PC-3 (cell line): ENCODE measurements around the gene NEDD9. TPM values are rescaled to one million over a fixed set of nuclear protein-coding genes. Genes with fewer than 3 reads are reported as not detected.
A peak's percentile ranks its signal among the peaks of the same experiment; 100 is the strongest.

Source experiments
- ATAC-seq: fragments of 200-7000 bp; cut with Tn5 transposase; 2 replicates; pipeline ENCODE4 v1.9.1; 2020; ENCODE audit warnings: mild to moderate bottlenecking, moderate library complexity
- BruUV-seq: library from RNA; stranded (reverse); fragments of 400-500 nt; replicated peaks from 2 replicates; lab custom pipeline; 2021; lab: Mats Ljungman, UMichigan
- CTCF ChIA-PET: fragments of 300-600 bp; sonication (Branson Sonifier 250); formaldehyde crosslinking; loops from one replicate; lab custom pipeline; 2022; ENCODE audit warnings: antibody characterized with exemption; lab: Charles Lee
- POLR2A ChIA-PET: fragments of 300-600 bp; sonication (Branson Sonifier 250); formaldehyde crosslinking; loops from one replicate; lab custom pipeline; 2022; ENCODE audit warnings: antibody characterized with exemption; ENCODE audit not compliant: unreplicated experiment; lab: Charles Lee
- DNase-seq: peaks from one replicate; pipeline ENCODE4 v3.0.0-alpha.2; 2015
- H2AFZ ChIP-seq: fragments of 300-600 bp; sonication (generic); 2 replicates; pipeline ENCODE4 v1.6.0; 2016; ENCODE audit warnings: antibody characterized with exemption, low read length
- H3F3A ChIP-seq: fragments of 300-600 bp; sonication (generic); one replicate; pipeline ENCODE4 v1.6.0; 2017; ENCODE audit warnings: antibody characterized with exemption, low read length, control low read depth, mild to moderate bottlenecking; ENCODE audit not compliant: unreplicated experiment
- H3K27ac ChIP-seq: fragments of 300-600 bp; sonication (generic); 2 replicates; pipeline ENCODE4 v1.5.1; 2016; ENCODE audit warnings: mild to moderate bottlenecking, low read length
- H3K27me3 ChIP-seq: fragments of 300-600 bp; sonication (generic); 2 replicates; pipeline ENCODE4 v1.6.1; 2016; ENCODE audit warnings: low read length, mixed read lengths
- H3K36me3 ChIP-seq: fragments of 300-600 bp; sonication (generic); 2 replicates; pipeline ENCODE4 v1.6.1; 2016; ENCODE audit warnings: low read depth, mixed run types, low read length, mixed read lengths
- H3K4me1 ChIP-seq: fragments of 300-600 bp; sonication (generic); 2 replicates; pipeline ENCODE4 v1.5.1; 2016; ENCODE audit warnings: low read length; ENCODE audit not compliant: insufficient read depth
- H3K4me2 ChIP-seq: fragments of 300-600 bp; sonication (generic); 2 replicates; pipeline ENCODE4 v1.6.0; 2016; ENCODE audit warnings: low read length
- H3K4me3 ChIP-seq: fragments of 300-600 bp; sonication (generic); 2 replicates; pipeline ENCODE4 v1.5.1; 2016; ENCODE audit warnings: mild to moderate bottlenecking, low read length, mixed read lengths
- H3K79me2 ChIP-seq: fragments of 300-600 bp; sonication (generic); 2 replicates; pipeline ENCODE4 v1.6.1; 2017; ENCODE audit warnings: low read length, mixed read lengths
- H3K9ac ChIP-seq: fragments of 300-600 bp; sonication (generic); 2 replicates; pipeline ENCODE4 v1.6.0; 2016; ENCODE audit warnings: mild to moderate bottlenecking, low read length
- H3K9me2 ChIP-seq: fragments of 300-600 bp; sonication (generic); replicated peaks from 2 replicates; pipeline ENCODE4 v1.6.1; 2016; ENCODE audit warnings: mixed run types, low read length, mixed read lengths
- H3K9me3 ChIP-seq: fragments of 300-600 bp; sonication (generic); 2 replicates; pipeline ENCODE4 v1.6.1; 2016; ENCODE audit warnings: low read length, mixed read lengths
- H4K20me1 ChIP-seq: fragments of 300-600 bp; sonication (generic); 2 replicates; pipeline ENCODE4 v1.6.1; 2016; ENCODE audit warnings: low read length, mixed read lengths
- EZH2 ChIP-seq: fragments of 300-600 bp; sonication (generic); IDR thresholded peaks from one replicate; pipeline ENCODE4 v1.6.1; 2017; ENCODE audit warnings: antibody characterized with exemption, mild to moderate bottlenecking, low read length; ENCODE audit not compliant: unreplicated experiment
- EZH2phosphoT487 ChIP-seq: fragments of 300-600 bp; sonication (generic); IDR thresholded peaks from 2 replicates; pipeline ENCODE4 v1.6.1; 2018; ENCODE audit warnings: mild to moderate bottlenecking, antibody characterized with exemption, low read length, borderline replicate concordance
- intact Hi-C: fragments of 100-400 bp; cut with micrococcal nuclease; formaldehyde crosslinking; loops from 2 replicates; pipeline ENCODE4 v1.9.0; 2023
- total RNA-seq: library from RNA; depleted of rRNA; stranded (reverse); fragments of >200 nt; gene quantifications from 2 replicates; pipeline ENCODE4 v1.2.3, GENCODE V29; 2014
- TF ChIP-seq, protein P1 (sequence below): fragments of 300-600 bp; sonication (generic); conservative IDR thresholded peaks from 2 replicates; pipeline ENCODE4 v1.5.1; 2017; ENCODE audit warnings: antibody characterized with exemption, low read depth, mild to moderate bottlenecking, low read length

Gene NEDD9
- total RNA-seq, 1 experiment from 2014 or later: 12.1 TPM

DNA sequence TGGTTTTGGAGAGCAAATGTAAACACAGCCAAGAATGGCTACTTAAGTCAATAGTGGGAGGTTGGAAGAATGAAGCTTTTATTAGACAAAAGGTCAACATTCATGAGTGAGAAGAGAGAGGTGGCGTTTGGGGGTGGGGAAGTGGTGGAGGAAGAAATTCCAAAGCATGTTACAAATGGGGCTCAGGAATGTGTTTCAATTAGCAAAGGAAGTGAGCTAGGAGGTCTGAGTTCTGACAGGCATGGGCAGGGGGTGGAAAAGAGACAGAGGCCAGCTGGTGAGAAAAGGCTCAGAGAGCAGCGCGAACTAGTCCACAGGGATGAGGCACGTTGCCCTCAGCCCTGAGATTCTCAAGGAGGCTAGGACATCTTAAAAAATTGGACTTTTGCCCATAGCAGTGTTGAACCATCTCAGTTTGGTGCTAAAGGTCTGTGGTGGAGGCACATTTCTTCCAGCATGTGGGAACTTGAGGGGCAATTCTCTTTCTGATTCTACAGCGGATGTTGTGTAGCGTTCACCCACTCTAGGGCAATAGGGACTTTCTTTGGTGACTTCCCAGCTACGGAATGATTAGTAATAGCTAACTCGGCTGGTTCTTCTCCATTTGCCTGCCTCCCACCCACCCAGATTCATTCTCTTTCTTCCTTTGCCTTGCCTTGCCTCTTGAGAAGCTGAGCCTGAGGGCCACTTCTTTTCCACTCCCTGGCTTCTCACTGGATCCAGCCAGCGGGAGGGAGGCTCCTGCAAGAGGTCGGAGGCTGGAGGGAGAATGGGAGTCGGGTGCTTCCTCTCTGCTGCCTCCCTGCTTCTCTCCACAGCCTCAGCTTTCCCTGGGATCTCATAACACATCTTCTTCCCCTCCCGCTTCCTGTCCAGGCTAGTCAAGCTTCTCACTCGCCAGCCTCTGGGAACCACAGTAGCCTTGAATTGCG is 45.1 kb upstream of the NEDD9 start:
- H3K36me3 ChIP-seq: no peaks in the 10 kb centered on the region
- no peak overlapping the region for H3K4me3 ChIP-seq
- ChIA-PET CTCF (no interaction called here), POLR2A (interaction anchor here (0.7 kb wide), 1 partner anchor 70 kb away, joined by 4 read pairs; no protein-coding TSS in a partner anchor)
- H2AFZ ChIP-seq: no peak overlapping the region
- no peaks in the 10 kb centered on the region for H3K79me2 ChIP-seq
- no peaks in the 10 kb centered on the region for H4K20me1 ChIP-seq
- H3K9ac ChIP-seq: no peak overlapping the region
- H3K9me3 ChIP-seq: no peaks in the 10 kb centered on the region
- TF ChIP-seq, protein P1, sequence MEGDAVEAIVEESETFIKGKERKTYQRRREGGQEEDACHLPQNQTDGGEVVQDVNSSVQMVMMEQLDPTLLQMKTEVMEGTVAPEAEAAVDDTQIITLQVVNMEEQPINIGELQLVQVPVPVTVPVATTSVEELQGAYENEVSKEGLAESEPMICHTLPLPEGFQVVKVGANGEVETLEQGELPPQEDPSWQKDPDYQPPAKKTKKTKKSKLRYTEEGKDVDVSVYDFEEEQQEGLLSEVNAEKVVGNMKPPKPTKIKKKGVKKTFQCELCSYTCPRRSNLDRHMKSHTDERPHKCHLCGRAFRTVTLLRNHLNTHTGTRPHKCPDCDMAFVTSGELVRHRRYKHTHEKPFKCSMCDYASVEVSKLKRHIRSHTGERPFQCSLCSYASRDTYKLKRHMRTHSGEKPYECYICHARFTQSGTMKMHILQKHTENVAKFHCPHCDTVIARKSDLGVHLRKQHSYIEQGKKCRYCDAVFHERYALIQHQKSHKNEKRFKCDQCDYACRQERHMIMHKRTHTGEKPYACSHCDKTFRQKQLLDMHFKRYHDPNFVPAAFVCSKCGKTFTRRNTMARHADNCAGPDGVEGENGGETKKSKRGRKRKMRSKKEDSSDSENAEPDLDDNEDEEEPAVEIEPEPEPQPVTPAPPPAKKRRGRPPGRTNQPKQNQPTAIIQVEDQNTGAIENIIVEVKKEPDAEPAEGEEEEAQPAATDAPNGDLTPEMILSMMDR: no peak
- TF ChIP-seq EZH2phosphoT487 (no peak), EZH2 (no peak)
- peak overlapping the region; percentile 13 for H3K27ac ChIP-seq
- DNase-seq (peak; percentile 69), ATAC-seq (peak; percentile 42)
- intact Hi-C loops: no loop called here
- no TSS peak for BruUV-seq
- H3K27me3 ChIP-seq: no peaks in the 10 kb centered on the region
- H3F3A ChIP-seq: no peaks in the 10 kb centered on the region
- H3K4me1 ChIP-seq: peaks cover 39% of the 10 kb centered on the region
- H3K4me2 ChIP-seq: peak overlapping the region; percentile 47; the same call in 1 of the 2 replicates
- no peaks in the 10 kb centered on the region for H3K9me2 ChIP-seq

DNA sequence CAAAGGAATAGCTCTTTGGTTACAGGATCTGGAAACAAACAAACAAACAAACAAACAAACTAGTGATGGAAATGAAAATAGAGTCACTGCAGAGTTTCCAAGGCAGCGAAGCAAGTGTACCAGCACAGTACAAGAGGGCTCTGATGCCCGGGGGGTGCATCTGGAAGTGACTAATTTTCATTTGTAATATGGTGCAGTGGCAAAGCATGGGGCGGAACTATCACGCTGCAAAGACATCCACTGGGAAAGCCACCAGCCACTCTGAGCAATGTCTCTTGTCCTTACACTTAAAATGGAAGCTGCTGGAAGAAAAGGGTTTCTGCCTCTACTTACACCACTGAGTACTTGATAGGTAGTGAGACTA is 44.4 kb upstream of the NEDD9 start:
- Histone ChIP-seq H3K9me2 (no peaks in the 10 kb centered on the region), H3K27me3 (no peaks in the 10 kb centered on the region), H3K4me3 (no peak overlapping the region), H3K4me2 (peak overlapping the region; percentile 47; the same call in 1 of the 2 replicates), H2AFZ (no peak overlapping the region), H3F3A (no peaks in the 10 kb centered on the region), H3K4me1 (peaks cover 46% of the 10 kb centered on the region), H4K20me1 (no peaks in the 10 kb centered on the region), H3K27ac (peak overlapping the region; percentile 13), H3K79me2 (no peaks in the 10 kb centered on the region), H3K9ac (no peak overlapping the region), H3K36me3 (no peaks in the 10 kb centered on the region), H3K9me3 (no peaks in the 10 kb centered on the region)
- no TSS peak for BruUV-seq
- ATAC-seq (peak; percentile 43), DNase-seq (peak; percentile 44)
- TF ChIP-seq EZH2: no peak
- TF ChIP-seq, protein P1: no peak
- no peak for TF ChIP-seq EZH2phosphoT487
- intact Hi-C loops: no loop called here
- POLR2A ChIA-PET: interaction anchor here (0.7 kb wide), 1 partner anchor 69 kb away, joined by 4 read pairs; no protein-coding TSS in a partner anchor
- CTCF ChIA-PET: no interaction called here

DNA sequence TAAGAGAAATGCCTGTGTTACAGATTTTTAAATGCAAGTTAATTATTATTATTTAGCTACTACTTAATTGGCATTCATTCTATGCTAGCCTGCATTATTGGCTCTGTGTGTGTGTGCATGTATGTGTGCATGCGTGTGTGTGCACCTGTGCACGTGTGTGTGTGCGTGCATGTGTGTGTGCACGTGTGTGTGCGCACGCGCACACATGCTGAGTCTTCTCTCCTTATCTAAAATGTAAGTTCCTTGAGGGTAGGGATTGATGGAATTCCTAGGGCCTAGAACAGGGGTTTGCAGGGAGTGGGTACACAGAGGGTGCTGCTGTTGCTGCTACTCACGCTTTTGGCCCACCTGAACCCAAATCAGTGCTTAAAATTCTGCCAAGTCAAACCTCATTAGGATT is 43.8 kb upstream of the NEDD9 start:
- POLR2A ChIA-PET: no interaction called here
- Histone ChIP-seq H3K4me2 (no peak overlapping the region), H3K9me2 (no peaks in the 10 kb centered on the region), H3K27ac (no peak overlapping the region), H3K9me3 (no peaks in the 10 kb centered on the region), H3K79me2 (no peaks in the 10 kb centered on the region), H3K4me3 (no peak overlapping the region), H3K36me3 (no peaks in the 10 kb centered on the region), H3K9ac (no peak overlapping the region), H2AFZ (no peak overlapping the region), H3K4me1 (peaks cover 47% of the 10 kb centered on the region), H3F3A (no peaks in the 10 kb centered on the region), H4K20me1 (no peaks in the 10 kb centered on the region), H3K27me3 (no peaks in the 10 kb centered on the region)
- BruUV-seq: no TSS peak
- TF ChIP-seq, protein P1: no peak
- TF ChIP-seq EZH2phosphoT487 (no peak), EZH2 (no peak)
- CTCF ChIA-PET: no interaction called here
- intact Hi-C loops: no loop called here
- ATAC-seq (no peak), DNase-seq (no peak)
